ENCODE results near the gene RAD51AP2.

Gene RAD51AP2

DNA sequence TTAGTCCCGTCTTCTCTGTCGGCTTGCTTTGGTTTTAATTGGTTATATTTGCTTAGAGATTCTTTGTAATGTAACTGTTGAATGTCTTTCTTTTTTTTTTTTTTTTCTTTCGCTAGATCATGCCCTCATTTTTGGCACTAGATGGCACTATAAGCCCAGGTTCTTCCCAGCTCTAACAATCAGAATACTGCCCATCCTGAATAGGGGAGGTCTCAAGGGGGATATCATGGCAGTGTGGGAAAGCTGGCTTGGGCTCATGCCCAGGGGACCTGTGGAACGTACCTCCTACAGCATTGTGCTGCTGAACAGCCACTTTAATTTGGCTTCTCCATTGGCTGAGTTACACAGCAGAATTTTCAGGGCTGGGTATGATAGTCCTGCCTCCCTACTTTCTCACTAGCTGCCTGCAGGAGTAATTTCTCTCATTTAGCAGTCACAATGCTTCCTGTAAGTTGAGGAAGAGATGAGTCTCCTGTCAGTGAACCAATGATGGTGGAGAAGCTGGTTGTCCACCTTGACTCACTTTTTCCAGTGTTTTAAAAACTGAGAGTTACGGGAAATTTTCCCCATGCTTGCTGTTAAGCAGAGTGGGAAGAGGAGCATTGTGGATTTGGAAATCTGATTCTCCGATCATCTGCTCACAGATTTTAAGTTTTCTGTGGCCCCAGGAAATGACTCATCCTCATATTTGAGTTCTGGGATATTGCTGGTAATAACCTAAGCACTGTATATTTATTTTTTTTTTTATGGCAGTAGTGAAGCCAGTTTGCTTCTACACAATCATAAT is 47.2 kb downstream of the RAD51AP2 start:
- no peak for DNase-seq (ENCODE audit: low spot score)

DNA sequence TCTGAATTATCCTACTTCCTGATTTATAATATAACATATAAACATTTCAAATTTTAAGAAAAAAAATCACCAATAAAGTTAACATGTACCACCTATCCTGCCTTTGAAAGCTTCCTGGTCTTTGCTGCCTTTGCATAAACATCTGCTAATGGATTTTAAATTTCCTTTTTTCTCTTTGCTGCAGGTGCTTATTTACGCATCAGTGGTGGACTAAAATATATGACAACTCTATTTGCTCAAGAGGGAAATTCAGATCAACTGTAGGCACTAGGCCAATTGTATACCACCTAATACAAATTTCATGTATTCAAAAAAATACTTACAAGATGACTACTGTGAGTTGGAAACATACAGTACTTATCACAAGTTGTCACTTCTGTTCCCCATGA is 57.2 kb downstream of the RAD51AP2 start:
- DNase-seq (ENCODE audit: low spot score): no peak
